K562 treated with DMSO at 1 percent for 12 hours (cell line): Measurements from ENCODE around the gene RIPK1. TPM values are rescaled to one million over a fixed set of nuclear protein-coding genes. Genes with fewer than 3 reads are reported as not detected.

Source experiments
- total RNA-seq: library from RNA; unstranded; fragments of 300-600 nt; gene quantifications from 2 replicates; pipeline ENCODE4 v1.2.3, GENCODE V29; 2022; ENCODE audit not compliant: insufficient read depth

RIPK1 gene
- total RNA-seq: 17.2 and 37.1 TPM in 2 replicates

GRCh38 chr6:3068329-3069214, at the start of gene RIPK1:
RIPK1 (plus strand) TSS chr6:3068494; CDS start chr6:3076824, 8,330 bp downstream.

GRCh38 chr6:3118353-3119039, 50.2 kb downstream of the RIPK1 start, which contains the start of gene BPHL:
BPHL (plus strand) TSS chr6:3118711; CDS start chr6:3118741, 30 bp downstream.

GRCh38 chr6:3157131-3157933, 89.0 kb downstream of the RIPK1 start, which contains the start of gene TUBB2A:
TUBB2A (minus strand) TSS chr6:3157544; CDS start chr6:3157463, 81 bp downstream.

Other genes with a start within 250 kb of the RIPK1 start
- gene SERPINB1, start 226.6 kb upstream of the RIPK1 start, total RNA-seq: 52.0 and 79.9 TPM in 2 replicates
- 12.4 and 29.8 TPM in 2 replicates for gene SERPINB9, start 165.2 kb upstream of the RIPK1 start, total RNA-seq
- gene SERPINB6, start 96.9 kb upstream of the RIPK1 start, total RNA-seq: 214 and 227 TPM in 2 replicates
- gene NQO2, start 68.6 kb upstream of the RIPK1 start, total RNA-seq: 204 and 218 TPM in 2 replicates
- 8.5 and 13.1 TPM in 2 replicates for gene BPHL, start 50.2 kb downstream of the RIPK1 start, total RNA-seq
- gene TUBB2A, start 89.0 kb downstream of the RIPK1 start, total RNA-seq: 151 and 169 TPM in 2 replicates
- 10.7 and 15.7 TPM in 2 replicates for gene TUBB2B, start 159.2 kb downstream of the RIPK1 start, total RNA-seq
- gene PSMG4, start 190.5 kb downstream of the RIPK1 start, total RNA-seq: 55.1 and 79.7 TPM in 2 replicates